C4-2B (cell line): ENCODE results near the gene MOBP.

Experiments used
- ZFX ChIP-seq: fragments of 450-650 bp; IDR thresholded peaks from 2 replicates; pipeline ENCODE4 v1.6.1; 2017
- TF ChIP-seq, protein P1 (sequence below): fragments of 450-650 bp; conservative IDR thresholded peaks from 2 replicates; pipeline ENCODE4 v1.5.1; 2017; ENCODE audit warnings: mild to moderate bottlenecking

GRCh38 chr3:39502838-39503145 lies 35.3 kb downstream of the MOBP start:
- TF ChIP-seq, protein P1, sequence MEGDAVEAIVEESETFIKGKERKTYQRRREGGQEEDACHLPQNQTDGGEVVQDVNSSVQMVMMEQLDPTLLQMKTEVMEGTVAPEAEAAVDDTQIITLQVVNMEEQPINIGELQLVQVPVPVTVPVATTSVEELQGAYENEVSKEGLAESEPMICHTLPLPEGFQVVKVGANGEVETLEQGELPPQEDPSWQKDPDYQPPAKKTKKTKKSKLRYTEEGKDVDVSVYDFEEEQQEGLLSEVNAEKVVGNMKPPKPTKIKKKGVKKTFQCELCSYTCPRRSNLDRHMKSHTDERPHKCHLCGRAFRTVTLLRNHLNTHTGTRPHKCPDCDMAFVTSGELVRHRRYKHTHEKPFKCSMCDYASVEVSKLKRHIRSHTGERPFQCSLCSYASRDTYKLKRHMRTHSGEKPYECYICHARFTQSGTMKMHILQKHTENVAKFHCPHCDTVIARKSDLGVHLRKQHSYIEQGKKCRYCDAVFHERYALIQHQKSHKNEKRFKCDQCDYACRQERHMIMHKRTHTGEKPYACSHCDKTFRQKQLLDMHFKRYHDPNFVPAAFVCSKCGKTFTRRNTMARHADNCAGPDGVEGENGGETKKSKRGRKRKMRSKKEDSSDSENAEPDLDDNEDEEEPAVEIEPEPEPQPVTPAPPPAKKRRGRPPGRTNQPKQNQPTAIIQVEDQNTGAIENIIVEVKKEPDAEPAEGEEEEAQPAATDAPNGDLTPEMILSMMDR = no peak
- no peak for TF ChIP-seq ZFX
